ENCODE measurements around the gene AURKAIP1.

GRCh38 chr1:1341549-1342021 lies 33.4 kb downstream of the AURKAIP1 start:
- TF ChIP-seq EZH2 (optimal IDR thresholded peaks at IDR 0.05; ENCODE audit: low read depth, low read length) (no peak), CTCF (IDR thresholded peaks at IDR 0.05; ENCODE audit: low read length) (no peak)
